SK-N-SH treated with all-trans-retinoic acid at 6 μM for 48 hours (cell line): ENCODE results near the gene C15orf39.
"Not testable (repeated sequence)": the region's sequence is repeated elsewhere in the genome, so short reads cannot be mapped to it uniquely, and the experiment has no call there.

Source experiments
- BACH2 ChIP-seq: fragments of 250-450 bp; sonication (Bioruptor Pico); IDR thresholded peaks from 2 replicates; pipeline ENCODE4 v1.9.0; 2021; ENCODE audit warnings: mild to moderate bottlenecking, borderline replicate concordance
- ESRRG ChIP-seq: fragments of 250-450 bp; sonication (Bioruptor Pico); IDR thresholded peaks from 2 replicates; pipeline ENCODE4 v1.6.1; 2021; ENCODE audit warnings: mild to moderate bottlenecking
- GLIS3 ChIP-seq: fragments of 250-450 bp; sonication (Bioruptor Pico); IDR thresholded peaks from 2 replicates; pipeline ENCODE4 v1.5.0; 2020; ENCODE audit warnings: mild to moderate bottlenecking, moderate library complexity
- SNAI2 ChIP-seq: fragments of 250-450 bp; sonication (Bioruptor Pico); IDR thresholded peaks from 2 replicates; pipeline ENCODE4 v1.5.0; 2020; ENCODE audit warnings: mild to moderate bottlenecking, moderate library complexity
- TCF4 ChIP-seq: fragments of 250-450 bp; sonication (Bioruptor Pico); IDR thresholded peaks from 2 replicates; pipeline ENCODE4 v1.8.0; 2021; ENCODE audit warnings: mild to moderate bottlenecking, moderate library complexity, borderline replicate concordance
- TOX ChIP-seq: fragments of 250-450 bp; sonication (Bioruptor Pico); IDR thresholded peaks from 2 replicates; pipeline ENCODE4 v1.8.0; 2021; ENCODE audit warnings: mild to moderate bottlenecking, moderate library complexity, borderline replicate concordance
- ZC3H10 ChIP-seq: fragments of 250-450 bp; sonication (Bioruptor Pico); IDR thresholded peaks from 2 replicates; pipeline ENCODE4 v1.5.1; 2021; ENCODE audit warnings: mild to moderate bottlenecking, moderate library complexity
- ZFP30 ChIP-seq: fragments of 450-650 bp; formaldehyde crosslinking; IDR thresholded peaks from 2 replicates; pipeline ENCODE4 v1.5.0; 2022; ENCODE audit warnings: mild to moderate bottlenecking, moderate library complexity
- ZNF8 ChIP-seq: fragments of 450-650 bp; formaldehyde crosslinking; IDR thresholded peaks from 2 replicates; pipeline ENCODE4 v1.5.0; 2020; ENCODE audit warnings: mild to moderate bottlenecking, moderate library complexity
- TF ChIP-seq, protein P1 (sequence below): fragments of 250-450 bp; sonication (Bioruptor Pico); IDR thresholded peaks from 2 replicates; pipeline ENCODE4 v1.5.1; 2021; ENCODE audit warnings: mild to moderate bottlenecking, moderate library complexity
- TF ChIP-seq, protein P2 (sequence below): fragments of 250-450 bp; sonication (Bioruptor Pico); IDR thresholded peaks from 2 replicates; pipeline ENCODE4 v1.8.0; 2021; ENCODE audit warnings: low read depth, mild to moderate bottlenecking, moderate library complexity, borderline replicate concordance
- TF ChIP-seq, protein P3 (sequence below): fragments of 250-450 bp; sonication (Bioruptor Pico); IDR thresholded peaks from 2 replicates; pipeline ENCODE4 v1.5.0; 2020; ENCODE audit warnings: mild to moderate bottlenecking, moderate library complexity
- TF ChIP-seq, protein P4 (sequence below): fragments of 250-450 bp; sonication (Bioruptor Pico); IDR thresholded peaks from 2 replicates; pipeline ENCODE4 v1.8.0; 2020; ENCODE audit warnings: mild to moderate bottlenecking, moderate library complexity, borderline replicate concordance

DNA sequence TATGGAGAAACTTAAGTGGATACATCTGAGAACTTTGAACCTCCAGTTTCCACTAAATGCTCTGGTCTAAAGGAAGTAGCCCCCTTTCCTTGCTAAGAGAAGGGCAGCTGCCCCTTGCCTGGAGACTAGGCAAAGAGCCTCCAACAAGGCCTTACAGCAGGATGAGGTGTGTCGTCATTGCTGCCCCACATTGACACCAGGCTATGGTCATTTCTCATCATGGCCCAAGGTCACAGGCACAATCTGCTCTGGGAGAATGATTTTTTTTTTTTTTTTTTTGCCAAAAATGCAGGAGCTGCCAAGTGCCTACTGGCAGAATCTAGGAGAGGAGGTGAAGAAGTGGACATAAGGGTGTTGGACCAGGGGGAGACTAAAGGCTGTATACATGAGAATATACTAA, 44.1 kb downstream of the C15orf39 start:
- not testable (repeated sequence) for TF ChIP-seq TOX (CRISPR knock-in tag); GLIS3 (CRISPR knock-in tag); ZC3H10 (CRISPR knock-in tag); BACH2 (CRISPR knock-in tag); ZNF8 (CRISPR knock-in tag); ESRRG; ZFP30 (CRISPR knock-in tag); SNAI2; TCF4 (CRISPR knock-in tag)
- TF ChIP-seq, protein P1, sequence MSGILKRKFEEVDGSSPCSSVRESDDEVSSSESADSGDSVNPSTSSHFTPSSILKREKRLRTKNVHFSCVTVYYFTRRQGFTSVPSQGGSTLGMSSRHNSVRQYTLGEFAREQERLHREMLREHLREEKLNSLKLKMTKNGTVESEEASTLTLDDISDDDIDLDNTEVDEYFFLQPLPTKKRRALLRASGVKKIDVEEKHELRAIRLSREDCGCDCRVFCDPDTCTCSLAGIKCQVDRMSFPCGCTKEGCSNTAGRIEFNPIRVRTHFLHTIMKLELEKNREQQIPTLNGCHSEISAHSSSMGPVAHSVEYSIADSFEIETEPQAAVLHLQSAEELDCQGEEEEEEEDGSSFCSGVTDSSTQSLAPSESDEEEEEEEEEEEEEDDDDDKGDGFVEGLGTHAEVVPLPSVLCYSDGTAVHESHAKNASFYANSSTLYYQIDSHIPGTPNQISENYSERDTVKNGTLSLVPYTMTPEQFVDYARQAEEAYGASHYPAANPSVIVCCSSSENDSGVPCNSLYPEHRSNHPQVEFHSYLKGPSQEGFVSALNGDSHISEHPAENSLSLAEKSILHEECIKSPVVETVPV: not testable (repeated sequence)
- TF ChIP-seq, protein P2, sequence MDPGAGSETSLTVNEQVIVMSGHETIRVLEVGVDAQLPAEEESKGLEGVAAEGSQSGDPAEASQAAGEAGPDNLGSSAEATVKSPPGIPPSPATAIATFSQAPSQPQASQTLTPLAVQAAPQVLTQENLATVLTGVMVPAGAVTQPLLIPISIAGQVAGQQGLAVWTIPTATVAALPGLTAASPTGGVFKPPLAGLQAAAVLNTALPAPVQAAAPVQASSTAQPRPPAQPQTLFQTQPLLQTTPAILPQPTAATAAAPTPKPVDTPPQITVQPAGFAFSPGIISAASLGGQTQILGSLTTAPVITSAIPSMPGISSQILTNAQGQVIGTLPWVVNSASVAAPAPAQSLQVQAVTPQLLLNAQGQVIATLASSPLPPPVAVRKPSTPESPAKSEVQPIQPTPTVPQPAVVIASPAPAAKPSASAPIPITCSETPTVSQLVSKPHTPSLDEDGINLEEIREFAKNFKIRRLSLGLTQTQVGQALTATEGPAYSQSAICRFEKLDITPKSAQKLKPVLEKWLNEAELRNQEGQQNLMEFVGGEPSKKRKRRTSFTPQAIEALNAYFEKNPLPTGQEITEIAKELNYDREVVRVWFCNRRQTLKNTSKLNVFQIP (CRISPR knock-in tag): not testable (repeated sequence)
- TF ChIP-seq, protein P3, sequence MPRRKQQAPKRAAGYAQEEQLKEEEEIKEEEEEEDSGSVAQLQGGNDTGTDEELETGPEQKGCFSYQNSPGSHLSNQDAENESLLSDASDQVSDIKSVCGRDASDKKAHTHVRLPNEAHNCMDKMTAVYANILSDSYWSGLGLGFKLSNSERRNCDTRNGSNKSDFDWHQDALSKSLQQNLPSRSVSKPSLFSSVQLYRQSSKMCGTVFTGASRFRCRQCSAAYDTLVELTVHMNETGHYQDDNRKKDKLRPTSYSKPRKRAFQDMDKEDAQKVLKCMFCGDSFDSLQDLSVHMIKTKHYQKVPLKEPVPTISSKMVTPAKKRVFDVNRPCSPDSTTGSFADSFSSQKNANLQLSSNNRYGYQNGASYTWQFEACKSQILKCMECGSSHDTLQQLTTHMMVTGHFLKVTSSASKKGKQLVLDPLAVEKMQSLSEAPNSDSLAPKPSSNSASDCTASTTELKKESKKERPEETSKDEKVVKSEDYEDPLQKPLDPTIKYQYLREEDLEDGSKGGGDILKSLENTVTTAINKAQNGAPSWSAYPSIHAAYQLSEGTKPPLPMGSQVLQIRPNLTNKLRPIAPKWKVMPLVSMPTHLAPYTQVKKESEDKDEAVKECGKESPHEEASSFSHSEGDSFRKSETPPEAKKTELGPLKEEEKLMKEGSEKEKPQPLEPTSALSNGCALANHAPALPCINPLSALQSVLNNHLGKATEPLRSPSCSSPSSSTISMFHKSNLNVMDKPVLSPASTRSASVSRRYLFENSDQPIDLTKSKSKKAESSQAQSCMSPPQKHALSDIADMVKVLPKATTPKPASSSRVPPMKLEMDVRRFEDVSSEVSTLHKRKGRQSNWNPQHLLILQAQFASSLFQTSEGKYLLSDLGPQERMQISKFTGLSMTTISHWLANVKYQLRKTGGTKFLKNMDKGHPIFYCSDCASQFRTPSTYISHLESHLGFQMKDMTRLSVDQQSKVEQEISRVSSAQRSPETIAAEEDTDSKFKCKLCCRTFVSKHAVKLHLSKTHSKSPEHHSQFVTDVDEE (CRISPR knock-in tag): not testable (repeated sequence)
- TF ChIP-seq, protein P4, sequence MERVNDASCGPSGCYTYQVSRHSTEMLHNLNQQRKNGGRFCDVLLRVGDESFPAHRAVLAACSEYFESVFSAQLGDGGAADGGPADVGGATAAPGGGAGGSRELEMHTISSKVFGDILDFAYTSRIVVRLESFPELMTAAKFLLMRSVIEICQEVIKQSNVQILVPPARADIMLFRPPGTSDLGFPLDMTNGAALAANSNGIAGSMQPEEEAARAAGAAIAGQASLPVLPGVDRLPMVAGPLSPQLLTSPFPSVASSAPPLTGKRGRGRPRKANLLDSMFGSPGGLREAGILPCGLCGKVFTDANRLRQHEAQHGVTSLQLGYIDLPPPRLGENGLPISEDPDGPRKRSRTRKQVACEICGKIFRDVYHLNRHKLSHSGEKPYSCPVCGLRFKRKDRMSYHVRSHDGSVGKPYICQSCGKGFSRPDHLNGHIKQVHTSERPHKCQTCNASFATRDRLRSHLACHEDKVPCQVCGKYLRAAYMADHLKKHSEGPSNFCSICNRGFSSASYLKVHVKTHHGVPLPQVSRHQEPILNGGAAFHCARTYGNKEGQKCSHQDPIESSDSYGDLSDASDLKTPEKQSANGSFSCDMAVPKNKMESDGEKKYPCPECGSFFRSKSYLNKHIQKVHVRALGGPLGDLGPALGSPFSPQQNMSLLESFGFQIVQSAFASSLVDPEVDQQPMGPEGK: not testable (repeated sequence)
